A673 (cell line): ENCODE measurements around the gene ATP2A2.
A peak's percentile ranks its signal among the peaks of the same experiment; 100 is the strongest.

Source experiments
- EZH2 ChIP-seq: fragments of 200-600 bp; sonication (generic); IDR thresholded peaks from 2 replicates; pipeline ENCODE4 v1.6.1; 2017; ENCODE audit warnings: borderline replicate concordance, low read depth, mild to moderate bottlenecking, mixed read lengths, antibody characterized with exemption, low read length; ENCODE audit not compliant: poor library complexity, severe bottlenecking
- TF ChIP-seq, protein P1 (sequence below): fragments of 300-800, 200-600 bp; sonication (generic); conservative IDR thresholded peaks from 2 replicates; pipeline ENCODE4 v1.5.1; 2017; ENCODE audit warnings: low read depth, mild to moderate bottlenecking, antibody characterized with exemption, low read length, moderate library complexity, mixed read lengths

DNA sequence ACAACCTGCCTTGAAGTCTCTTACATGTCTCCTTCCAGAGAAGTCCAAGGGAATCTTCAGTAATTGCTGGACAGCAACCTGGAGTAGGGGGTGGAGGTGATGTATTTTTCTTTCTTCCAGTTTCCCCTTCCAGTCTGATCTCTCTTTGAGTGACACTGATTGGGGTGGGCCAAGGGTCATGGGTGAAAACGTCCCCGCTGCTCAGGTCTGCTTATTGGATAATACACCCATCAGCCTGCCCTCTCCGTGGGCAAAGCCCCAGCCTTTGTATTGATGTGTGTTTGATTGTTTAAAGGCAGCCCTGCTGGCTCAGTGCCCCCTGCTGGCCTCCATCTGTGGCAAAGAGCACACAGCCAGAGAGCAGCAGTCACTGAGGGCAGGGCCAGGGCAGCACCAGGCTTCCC lies 35.7 kb upstream of the ATP2A2 start:
- TF ChIP-seq EZH2, result no peak
- TF ChIP-seq, protein P1, sequence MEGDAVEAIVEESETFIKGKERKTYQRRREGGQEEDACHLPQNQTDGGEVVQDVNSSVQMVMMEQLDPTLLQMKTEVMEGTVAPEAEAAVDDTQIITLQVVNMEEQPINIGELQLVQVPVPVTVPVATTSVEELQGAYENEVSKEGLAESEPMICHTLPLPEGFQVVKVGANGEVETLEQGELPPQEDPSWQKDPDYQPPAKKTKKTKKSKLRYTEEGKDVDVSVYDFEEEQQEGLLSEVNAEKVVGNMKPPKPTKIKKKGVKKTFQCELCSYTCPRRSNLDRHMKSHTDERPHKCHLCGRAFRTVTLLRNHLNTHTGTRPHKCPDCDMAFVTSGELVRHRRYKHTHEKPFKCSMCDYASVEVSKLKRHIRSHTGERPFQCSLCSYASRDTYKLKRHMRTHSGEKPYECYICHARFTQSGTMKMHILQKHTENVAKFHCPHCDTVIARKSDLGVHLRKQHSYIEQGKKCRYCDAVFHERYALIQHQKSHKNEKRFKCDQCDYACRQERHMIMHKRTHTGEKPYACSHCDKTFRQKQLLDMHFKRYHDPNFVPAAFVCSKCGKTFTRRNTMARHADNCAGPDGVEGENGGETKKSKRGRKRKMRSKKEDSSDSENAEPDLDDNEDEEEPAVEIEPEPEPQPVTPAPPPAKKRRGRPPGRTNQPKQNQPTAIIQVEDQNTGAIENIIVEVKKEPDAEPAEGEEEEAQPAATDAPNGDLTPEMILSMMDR, result peak; percentile 52
